GM19397 (cell line): Measurements from ENCODE around the gene LNPEP.

Source experiments
- ATAC-seq: cut with Tn5 transposase; IDR thresholded peaks from one replicate; pipeline ENCODE4 v1.9.1; 2021; ENCODE audit warnings: mild to moderate bottlenecking, moderate library complexity; ENCODE audit not compliant: unreplicated experiment

LNPEP gene

GRCh38 chr5:96994493-96994892, 58.6 kb downstream of the LNPEP start:
- ATAC-seq, result no peak

- ATAC-seq, result no peak
Observed at GRCh38 chr5:96995419-96995818, 59.5 kb downstream of the LNPEP start.

DNA sequence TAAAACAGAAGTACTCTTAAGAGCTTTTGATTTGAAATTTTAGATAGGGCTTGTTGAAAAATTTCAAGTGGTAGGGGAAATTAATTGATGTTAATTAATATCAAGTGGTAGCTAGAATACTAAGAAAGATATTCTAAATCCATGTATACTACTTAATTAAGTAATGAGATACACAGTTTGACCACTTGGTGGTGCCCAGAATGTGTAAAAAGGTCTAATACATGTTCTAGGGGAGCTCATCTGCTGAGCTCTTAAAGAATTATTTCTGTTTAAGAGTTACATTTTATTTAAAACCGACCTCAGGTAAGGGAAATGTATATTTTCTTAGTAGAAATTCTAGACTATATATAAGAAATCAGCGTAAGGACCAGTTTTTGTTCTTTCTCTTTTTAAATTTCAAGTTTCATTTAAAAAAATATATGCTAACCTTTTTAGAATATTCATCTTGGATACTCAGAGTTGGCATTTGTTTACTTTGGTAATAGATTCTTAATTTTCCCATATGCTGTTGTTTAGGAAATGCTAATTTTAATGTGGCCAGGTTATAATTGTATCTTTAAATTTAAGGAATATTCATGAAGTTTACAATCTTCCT, 61.5 kb downstream of the LNPEP start:
- peak; percentile 66 for ATAC-seq

DNA sequence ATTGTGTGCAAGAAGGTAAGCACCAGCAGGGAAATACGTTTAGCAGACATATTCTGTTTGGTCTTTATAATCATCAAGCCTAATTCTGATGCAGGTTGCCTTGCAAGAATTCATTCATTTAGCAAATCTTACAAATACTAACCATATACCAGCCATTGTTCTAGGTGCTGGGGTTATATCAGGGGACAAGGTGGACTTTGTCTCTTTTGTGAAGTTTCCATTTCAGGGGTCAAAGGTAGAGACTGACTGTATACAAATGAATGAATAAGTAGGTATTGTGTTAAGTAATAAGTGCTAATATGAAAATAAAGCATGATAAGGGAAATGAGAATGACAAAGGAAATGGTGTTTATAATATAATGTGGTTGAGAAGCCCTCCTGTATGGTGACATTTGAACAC, 64.0 kb downstream of the LNPEP start:
- ATAC-seq, result no peak

DNA sequence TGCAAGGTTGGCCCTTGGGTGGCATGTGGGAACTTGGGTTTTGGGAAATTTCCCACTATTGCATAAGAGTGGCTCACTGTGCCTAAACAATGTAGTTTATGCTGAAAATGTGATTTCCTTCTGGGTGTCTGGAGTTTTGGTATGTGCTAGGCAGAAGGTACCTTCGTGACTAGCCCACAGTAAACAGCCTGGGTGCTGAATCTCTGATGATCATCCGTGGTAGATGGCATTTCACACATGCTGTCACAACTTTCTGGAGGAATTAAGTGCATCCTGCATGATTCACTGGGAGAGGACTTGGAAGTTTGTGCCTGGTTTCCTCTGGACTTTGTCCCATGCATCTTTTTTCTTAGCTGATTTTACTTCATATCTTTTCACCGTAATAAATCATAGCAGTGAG, 64.5 kb downstream of the LNPEP start:
- no peak for ATAC-seq

- no peak for ATAC-seq
Observed at GRCh38 chr5:97002983-97003382, 67.1 kb downstream of the LNPEP start.

GRCh38 chr5:97004423-97005060, 68.7 kb downstream of the LNPEP start:
- no peak for ATAC-seq

- ATAC-seq, result no peak
Observed at GRCh38 chr5:97006454-97007060, 70.7 kb downstream of the LNPEP start.

DNA sequence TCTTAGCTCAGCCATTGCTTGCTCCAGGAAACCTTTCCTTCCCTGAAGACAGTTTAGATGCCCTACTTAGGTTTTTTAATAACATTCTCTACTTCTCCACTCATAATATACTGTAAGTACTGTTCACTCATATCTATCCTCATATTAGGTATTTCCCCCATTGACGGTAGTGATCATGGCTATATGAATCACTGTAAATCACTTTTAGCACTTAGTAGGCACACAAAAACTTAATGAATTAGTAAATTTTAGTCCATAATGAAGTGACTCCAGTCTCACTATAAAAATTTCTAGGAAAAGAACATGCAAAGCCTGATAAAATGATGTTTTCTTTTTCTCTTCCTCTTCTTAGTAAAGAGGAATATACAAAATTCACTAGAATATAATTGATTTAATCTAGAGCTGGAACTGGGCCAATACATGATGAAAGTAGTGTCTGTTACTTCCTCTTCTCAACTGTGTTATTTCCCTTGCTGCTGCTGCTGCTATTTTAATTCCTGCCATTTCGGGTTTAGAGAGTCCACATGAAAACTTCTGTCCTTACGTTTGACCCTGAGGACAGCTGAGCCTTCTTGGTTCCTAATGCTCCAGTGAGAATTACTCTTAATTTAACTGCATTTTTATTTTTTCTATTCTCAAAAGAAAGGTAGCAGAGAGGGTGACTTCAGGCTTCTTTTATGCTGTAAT, 73.5 kb downstream of the LNPEP start:
- ATAC-seq, result no peak

DNA sequence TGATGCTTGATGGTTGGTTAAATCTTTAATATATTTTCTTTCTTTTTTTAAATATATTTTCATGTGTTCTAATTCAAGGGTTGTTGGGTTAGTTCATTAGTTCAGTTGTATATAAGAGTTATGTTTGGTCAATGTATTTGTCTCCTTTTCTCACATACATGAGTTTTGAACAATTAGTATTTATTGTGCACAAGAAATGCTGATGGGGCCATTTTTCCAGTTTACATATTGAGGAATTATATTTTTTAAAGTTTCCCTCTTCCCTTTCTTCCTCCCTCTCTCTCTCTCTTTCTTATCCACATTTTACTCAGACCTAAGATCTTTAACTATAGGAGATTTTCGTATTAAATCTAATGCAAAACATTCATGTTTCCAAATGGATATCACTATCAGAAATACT, 74.0 kb downstream of the LNPEP start:
- ATAC-seq, result no peak

GRCh38 chr5:97010606-97011005, 74.7 kb downstream of the LNPEP start:
- no peak for ATAC-seq

DNA sequence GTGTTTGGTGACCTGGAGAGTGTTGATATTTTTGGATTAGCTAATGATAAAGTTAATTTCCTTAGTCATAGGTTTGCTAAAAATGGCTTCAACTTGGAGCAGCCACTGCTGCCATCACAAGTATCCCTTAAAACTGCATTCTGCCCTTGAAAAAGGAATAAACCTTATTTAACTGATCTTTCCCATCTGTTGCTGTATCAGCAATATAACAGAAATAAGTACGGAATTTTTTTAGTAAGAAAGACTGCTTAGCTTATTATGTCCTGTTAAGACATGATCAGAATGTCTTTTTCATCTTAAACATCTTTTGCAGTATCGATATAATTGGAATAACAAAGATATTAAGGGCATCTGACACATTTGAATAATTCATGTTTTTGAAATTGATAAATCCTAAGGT, 75.7 kb downstream of the LNPEP start:
- no peak for ATAC-seq

- ATAC-seq, result no peak
Observed at GRCh38 chr5:97019435-97020117, 83.7 kb downstream of the LNPEP start.

DNA sequence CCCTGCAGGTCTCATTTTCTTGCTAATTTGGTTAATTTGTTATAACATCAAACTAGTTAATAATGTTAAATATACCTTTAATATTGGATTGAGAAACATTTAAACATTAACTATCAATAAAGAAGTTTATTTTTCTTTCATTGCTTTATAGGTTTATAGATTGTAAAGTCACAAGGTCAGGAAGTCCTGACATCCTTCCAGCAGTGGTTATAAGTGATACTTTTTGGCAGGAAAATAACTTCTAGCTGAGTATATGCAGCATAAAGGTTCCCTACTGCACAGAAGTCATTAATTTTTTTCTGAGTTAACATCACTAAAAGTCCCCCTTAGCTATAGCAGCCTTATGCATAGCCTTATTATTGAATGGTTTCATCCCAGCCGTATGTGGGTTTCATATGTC, 85.5 kb downstream of the LNPEP start:
- no peak for ATAC-seq

- ATAC-seq, result no peak
Observed at GRCh38 chr5:97022898-97023297, 87.0 kb downstream of the LNPEP start.

DNA sequence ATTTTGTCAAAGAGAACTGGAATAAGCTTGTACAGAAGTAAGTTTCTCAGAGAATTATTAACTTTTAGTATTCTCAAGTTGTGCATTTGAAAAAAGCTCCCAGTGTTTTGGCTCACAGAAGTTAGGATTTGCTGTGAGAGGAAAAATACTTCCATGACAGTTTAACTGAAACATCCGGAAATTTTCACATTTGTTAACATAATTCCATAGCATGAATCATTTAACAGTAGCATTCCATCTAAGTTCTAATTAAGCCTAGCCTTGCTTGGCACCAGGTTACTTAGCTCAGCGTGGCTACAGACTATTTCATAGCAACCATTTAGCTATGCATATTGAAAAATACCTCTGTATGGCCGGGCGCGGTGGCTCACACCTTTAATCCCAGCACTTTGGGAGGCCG, 90.8 kb downstream of the LNPEP start:
- no peak for ATAC-seq

DNA sequence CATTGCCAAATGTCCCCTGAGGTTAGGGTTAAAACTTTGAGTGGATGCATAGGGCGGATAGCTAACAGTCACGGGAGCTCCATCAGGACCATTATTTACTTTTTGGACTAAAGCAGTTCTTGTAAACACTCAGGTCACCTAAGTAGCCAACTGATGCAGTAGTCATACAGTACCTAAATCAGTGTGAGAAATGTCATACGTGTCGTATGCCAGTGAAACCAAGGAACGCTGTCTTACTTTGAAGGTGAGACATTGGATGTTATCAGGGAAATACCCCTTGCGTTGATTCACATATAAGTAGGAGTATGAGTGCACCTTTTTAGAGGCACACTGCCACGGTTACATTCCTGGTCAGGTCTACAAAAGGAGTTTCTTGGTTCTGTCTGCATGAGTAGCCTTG, 101.9 kb downstream of the LNPEP start:
- ATAC-seq, result no peak

DNA sequence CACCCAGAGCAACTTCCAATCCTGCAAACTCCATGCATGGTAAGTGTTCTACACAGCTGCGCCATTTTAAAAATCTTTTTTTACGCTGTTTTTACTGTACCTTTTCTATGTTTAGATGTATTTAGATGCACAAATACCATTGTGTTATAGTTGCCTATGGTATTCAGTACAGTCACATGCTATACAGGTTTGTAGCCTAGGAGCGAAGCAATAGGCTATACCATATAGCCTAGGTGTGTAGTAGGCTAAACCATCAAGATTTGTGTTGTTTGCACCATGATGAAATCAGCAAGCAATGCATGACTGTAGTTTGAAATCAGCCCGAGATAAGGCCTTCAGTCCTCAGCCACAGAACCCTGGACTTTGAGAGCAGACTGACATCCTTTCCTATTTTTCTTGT, 105.4 kb downstream of the LNPEP start:
- no peak for ATAC-seq

GRCh38 chr5:97042996-97043395, 107.1 kb downstream of the LNPEP start:
- no peak for ATAC-seq

GRCh38 chr5:97043511-97043910, 107.6 kb downstream of the LNPEP start:
- no peak for ATAC-seq

- no peak for ATAC-seq
Observed at GRCh38 chr5:97044052-97044451, 108.2 kb downstream of the LNPEP start.
